Kidney (tissue), 14 donors: ENCODE results near the gene RBM10. TPM values are rescaled to one million over a fixed set of nuclear protein-coding genes. Genes with fewer than 3 reads are reported as not detected.

Experiments used
- DNase-seq, 5 donors: peaks; one replicate each; pipeline ENCODE4 v3.0.0-alpha.2; 2013 to 2020
- FAIRE-seq: peaks from 2 replicates; lab custom pipeline; 2012; peaks lifted over from hg19 to GRCh38; lab: Jason Lieb, UNC
- H3K27ac ChIP-seq, 2 donors: one replicate each; pipeline ENCODE4 v1.7.0; 2013; ENCODE audit warnings: low read depth in 2 of 2, low read length in 2 of 2, inconsistent platforms in 1 of 2
- H3K27me3 ChIP-seq: one replicate; pipeline ENCODE4 v1.7.1; 2013; ENCODE audit warnings: low read length, inconsistent platforms; ENCODE audit not compliant: control insufficient read depth, insufficient read depth
- H3K36me3 ChIP-seq, 3 donors: one replicate each; pipeline versions ENCODE4 v1.7.0 to v1.7.1; 2013; ENCODE audit warnings: low read length in 3 of 3, control low read depth in 1 of 3, inconsistent platforms in 1 of 3; ENCODE audit not compliant: insufficient read depth in 3 of 3, control insufficient read depth in 2 of 3
- H3K4me1 ChIP-seq, 3 donors: one replicate each; pipeline versions ENCODE4 v1.7.0 to v1.7.1; 2013; ENCODE audit warnings: low read length in 3 of 3, inconsistent platforms in 1 of 3, low read depth in 1 of 3; ENCODE audit not compliant: control insufficient read depth in 2 of 3, insufficient read depth in 2 of 3
- H3K4me3 ChIP-seq, 3 donors: one replicate each; pipeline versions ENCODE4 v1.7.0 to v1.8.1; 2013; ENCODE audit warnings: low read length in 3 of 3, control low read depth in 1 of 3, inconsistent platforms in 1 of 3
- H3K9ac ChIP-seq, 3 donors: one replicate each; pipeline versions ENCODE4 v1.7.0 to v1.7.1; 2013; ENCODE audit warnings: low read length in 3 of 3, control low read depth in 1 of 3, inconsistent platforms in 1 of 3
- H3K9me3 ChIP-seq, 3 donors: one replicate each; pipeline versions ENCODE4 v1.7.0 to v1.7.1; 2013; ENCODE audit warnings: low read length in 3 of 3, control low read depth in 1 of 3, inconsistent platforms in 1 of 3; ENCODE audit not compliant: control insufficient read depth in 2 of 3, insufficient read depth in 1 of 3
- CTCF ChIP-seq: IDR thresholded peaks from 3 replicates; pipeline ENCODE4 v1.5.1; 2012; ENCODE audit warnings: mild to moderate bottlenecking, moderate library complexity, borderline replicate concordance; ENCODE audit not compliant: insufficient read depth; ENCODE audit errors: extremely low read depth
- intact Hi-C: fragments of 100-400 bp; cut with DNase I; formaldehyde crosslinking; loops from one replicate; pipeline ENCODE4 v1.11.1; 2022
- polyA plus RNA-seq: library from polyadenylated mRNA; stranded (reverse); fragments of 350-450 nt; fragmentation: Illumina TruSeq; extraction: RNeasy Lipid Tissue Mini Kit (QIAGEN cat#74804); gene quantifications from one replicate; pipeline ENCODE4 v1.2.3, GENCODE V29; 2014; ENCODE audit warnings: low read depth, low replicate concordance; ENCODE audit not compliant: insufficient read depth
- total RNA-seq: library from RNA; stranded (reverse); fragmentation: NEBNext Ultra II Directional; extraction: Animal tissue kit (Norgen Biotek cat#: 25700); gene quantifications from one replicate; pipeline ENCODE4 v1.2.1, GENCODE V29; 2021
- donor health status: control.
- donor health status: control.
- donor health status: control.
- donor health status: control.
- donor health status: control.
- donor health status: DM: yes; HTN: yes; CAD: no.
- donor health status: Normal renal cell carcinoma (clear cell type).

RBM10 gene
- total and polyA plus RNA-seq, 2 donors from 2014 or later, result 27.5 to 31.7 TPM

DNA sequence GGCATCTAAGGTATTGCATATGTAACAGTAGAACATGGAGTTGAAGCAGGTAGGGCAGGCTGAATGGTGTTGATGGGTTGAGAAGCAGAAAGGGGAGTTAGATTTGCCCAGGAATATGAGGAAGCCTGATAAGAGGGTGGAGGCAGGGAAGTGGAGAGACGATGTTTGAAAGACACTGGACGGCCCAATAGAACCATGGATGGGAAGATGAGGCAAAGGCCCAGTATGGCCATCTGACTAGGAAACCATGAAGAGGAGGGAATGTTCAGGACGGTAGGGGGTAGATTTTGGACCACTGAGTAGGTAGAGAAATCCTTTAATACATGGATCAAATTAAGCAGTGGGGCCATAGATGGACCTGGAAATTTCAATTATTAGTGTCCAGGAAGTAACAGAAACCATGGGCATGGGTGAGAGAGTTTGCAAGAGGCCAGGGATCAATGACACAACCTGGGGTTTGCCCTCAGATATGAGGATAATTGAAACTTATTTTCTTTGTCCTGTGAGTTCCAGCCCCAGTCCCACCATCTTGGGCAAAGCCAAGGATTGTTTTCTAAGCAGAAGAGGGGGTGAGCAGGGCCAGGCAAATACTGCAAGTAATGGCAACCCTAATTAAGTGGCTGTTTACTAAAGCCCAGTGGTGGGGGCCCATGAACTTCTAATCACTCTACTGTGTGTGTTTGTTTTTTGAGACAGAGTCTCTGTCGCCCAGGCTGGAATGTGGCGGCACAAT, 85.3 kb downstream of the RBM10 start:
- peak in 1 of 5 donors; percentile 18 for DNase-seq
- no peak overlapping the region for H3K9ac ChIP-seq
- intact Hi-C loops, result no loop called here
- H3K27me3 ChIP-seq, result peaks cover 5% of the 10 kb centered on the region
- peaks cover 3 to 14% (median 12%) of the 10 kb centered on the region in 3 donors for H3K36me3 ChIP-seq
- FAIRE-seq, result no peak
- H3K9me3 ChIP-seq, result no peaks in the 10 kb centered on the region
- no peak overlapping the region for H3K27ac ChIP-seq
- no peak overlapping the region for H3K4me3 ChIP-seq
- H3K4me1 ChIP-seq, result peaks cover 0 to 4% (median 4%) of the 10 kb centered on the region in 3 donors
- no peak for TF ChIP-seq CTCF

GRCh38 chrX:47231167-47231566, 86.1 kb downstream of the RBM10 start:
- intact Hi-C loops, result no loop called here
- no peak overlapping the region for H3K27ac ChIP-seq
- no peaks in the 10 kb centered on the region for H3K9me3 ChIP-seq
- no peak overlapping the region for H3K4me3 ChIP-seq
- H3K27me3 ChIP-seq, result peaks cover 9% of the 10 kb centered on the region
- FAIRE-seq (no peak), DNase-seq (peak in 1 of 5 donors; percentile 24)
- no peak for TF ChIP-seq CTCF
- no peak overlapping the region for H3K9ac ChIP-seq
- peaks cover 0 to 4% (median 4%) of the 10 kb centered on the region in 3 donors for H3K4me1 ChIP-seq
- peaks cover 0 to 7% (median 7%) of the 10 kb centered on the region in 3 donors for H3K36me3 ChIP-seq

DNA sequence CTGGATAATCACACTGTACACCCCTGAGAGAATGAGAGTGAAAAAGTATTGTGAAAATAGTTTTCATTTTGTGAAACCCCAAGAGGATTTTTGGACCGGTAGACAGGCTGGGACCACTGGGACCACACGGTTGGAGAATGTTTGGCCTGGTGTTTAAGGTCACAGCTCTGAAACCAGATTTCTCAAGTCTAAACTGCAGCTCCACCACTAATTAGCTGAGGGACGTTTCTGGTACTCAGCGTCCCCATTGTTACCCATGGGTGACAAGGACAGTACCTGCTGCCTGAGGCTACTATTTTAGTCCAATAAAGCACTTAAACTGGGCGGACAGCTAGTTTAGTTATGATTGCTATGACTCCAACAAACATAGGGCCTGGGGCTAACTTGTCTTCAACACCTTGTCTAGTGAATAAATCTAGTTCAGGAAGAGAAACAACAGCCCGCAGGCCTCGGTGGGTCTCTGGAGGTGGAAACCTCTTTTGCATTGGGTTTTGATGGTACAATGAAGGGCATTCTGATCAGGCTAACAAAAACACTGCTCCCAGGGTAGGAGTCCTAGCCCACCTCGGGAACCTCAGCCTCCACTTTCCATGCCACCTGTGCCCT, 87.3 kb downstream of the RBM10 start:
- H3K9me3 ChIP-seq, result no peaks in the 10 kb centered on the region
- peak in 1 of 5 donors; percentile 28 for DNase-seq
- TF ChIP-seq CTCF, result no peak
- H3K4me1 ChIP-seq, result peaks cover 0 to 4% (median 4%) of the 10 kb centered on the region in 3 donors
- H3K27ac ChIP-seq, result peak overlapping the region; percentile 98 to 99
- intact Hi-C loops, result no loop called here
- H3K27me3 ChIP-seq, result peaks cover 11% of the 10 kb centered on the region
- peak overlapping the region; percentile 60 to 80 (median 79) for H3K4me3 ChIP-seq
- no peak for FAIRE-seq
- H3K36me3 ChIP-seq, result peaks cover 0 to 5% (median 0%) of the 10 kb centered on the region in 3 donors
- peak overlapping the region; percentile 43 to 89 (median 73) for H3K9ac ChIP-seq
